A549 (cell line): ENCODE data around the gene PLEKHG3. TPM values are rescaled to one million over a fixed set of nuclear protein-coding genes. Genes with fewer than 3 reads are reported as not detected.

Experiments
- ATAC-seq, 2 experiments: fragments of 200-7000 bp in 1 of 2; fragments of >200 bp in 1 of 2; cut with Nextera tagmentation in 1 of 2; cut with Tn5 transposase in 1 of 2; 3 replicates each; pipeline versions ENCODE4 v1.8.0 to v1.9.1; 2018 to 2020; ENCODE audit warnings: mild to moderate bottlenecking in 1 of 2, moderate library complexity in 1 of 2
- CTCF ChIA-PET: fragments of 300-600 bp; sonication (Branson Sonifier 250); formaldehyde crosslinking; extraction: SDS; loops from one replicate; lab custom pipeline; 2021; ENCODE audit warnings: antibody characterized with exemption, inconsistent platforms; lab: Yijun Ruan, JAX
- POLR2A ChIA-PET: fragments of 350-600 bp; formaldehyde crosslinking; extraction: SDS; loops from one replicate; lab custom pipeline; 2021; ENCODE audit warnings: antibody characterized with exemption, inconsistent platforms; lab: Yijun Ruan, JAX
- DNase-seq, 2 experiments: peaks; one replicate each; pipeline versions ENCODE4 v3.0.0 to v3.0.0-alpha.2; 2011 to 2016; ENCODE audit warnings: low read depth in 1 of 2, low spot score in 1 of 2
- FAIRE-seq: peaks from 2 replicates; lab custom pipeline; 2011; peaks lifted over from hg19 to GRCh38; lab: Jason Lieb, UNC
- H3K27ac ChIP-seq, 2 experiments: fragments of >200 bp; sonication (Bioruptor Twin); formaldehyde crosslinking; 3 replicates each; pipeline ENCODE4 v1.5.1; 2016 to 2017
- H3K4me1 ChIP-seq: fragments of >200 bp; sonication (Bioruptor Twin); formaldehyde crosslinking; 3 replicates; pipeline ENCODE4 v1.6.1; 2016
- H3K4me2 ChIP-seq: fragments of >200 bp; sonication (Bioruptor Twin); formaldehyde crosslinking; 3 replicates; pipeline ENCODE4 v1.6.1; 2016
- H3K4me3 ChIP-seq: fragments of >200 bp; sonication (Bioruptor Twin); formaldehyde crosslinking; 3 replicates; pipeline ENCODE4 v1.5.1; 2016
- H3K9me3 ChIP-seq: fragments of >200 bp; sonication (Bioruptor Twin); formaldehyde crosslinking; 3 replicates; pipeline ENCODE4 v1.6.1; 2016
- BCL3 ChIP-seq: fragments of >200 bp; sonication (Bioruptor Twin); formaldehyde crosslinking; IDR thresholded peaks from 3 replicates; pipeline ENCODE4 v1.6.1; 2016
- BHLHE40 ChIP-seq: IDR thresholded peaks from 2 replicates; pipeline ENCODE4 v1.6.1; 2012; ENCODE audit warnings: low read depth, low read length, inconsistent platforms
- CBX8 ChIP-seq: fragments of 200-600 bp; sonication (generic); IDR thresholded peaks from 2 replicates; pipeline ENCODE4 v1.6.1; 2016
- CHD2 ChIP-seq: fragments of 150-350 bp; IDR thresholded peaks from 2 replicates; pipeline ENCODE4 v1.6.1; 2014; ENCODE audit warnings: low read length; ENCODE audit not compliant: partially characterized antibody
- CHD4 ChIP-seq: fragments of 200-600 bp; sonication (generic); IDR thresholded peaks from 2 replicates; pipeline ENCODE4 v1.6.1; 2016; ENCODE audit warnings: antibody characterized with exemption, mild to moderate bottlenecking, borderline replicate concordance
- E2F6 ChIP-seq: IDR thresholded peaks from 2 replicates; pipeline ENCODE4 v1.6.1; 2012; ENCODE audit warnings: low read depth, borderline replicate concordance
- EHF ChIP-seq: fragments of 250-450 bp; sonication (Bioruptor Pico); IDR thresholded peaks from 2 replicates; pipeline ENCODE4 v1.5.0; 2020; ENCODE audit warnings: mild to moderate bottlenecking
- EHMT2 ChIP-seq: fragments of 200-600 bp; sonication (generic); IDR thresholded peaks from 2 replicates; pipeline ENCODE4 v1.6.1; 2016; ENCODE audit warnings: antibody characterized with exemption, low read depth, mild to moderate bottlenecking, moderate library complexity
- ELK1 ChIP-seq: fragments of 150-350 bp; IDR thresholded peaks from 2 replicates; pipeline ENCODE4 v1.6.1; 2014; ENCODE audit warnings: low read depth, mild to moderate bottlenecking, low read length
- ESRRA ChIP-seq: fragments of 150-350 bp; IDR thresholded peaks from 2 replicates; pipeline ENCODE4 v1.6.1; 2014; ENCODE audit warnings: mild to moderate bottlenecking, low read length, borderline replicate concordance
- FOSB ChIP-seq: fragments of 250-450 bp; sonication (Bioruptor Pico); IDR thresholded peaks from 2 replicates; pipeline ENCODE4 v1.5.0; 2020; ENCODE audit warnings: mild to moderate bottlenecking, moderate library complexity
- FOXS1 ChIP-seq: fragments of 250-450 bp; sonication (Bioruptor Pico); IDR thresholded peaks from 2 replicates; pipeline ENCODE4 v1.5.0; 2020; ENCODE audit warnings: mild to moderate bottlenecking, moderate library complexity
- GATA3 ChIP-seq: IDR thresholded peaks from 2 replicates; pipeline ENCODE4 v1.6.1; 2012; ENCODE audit warnings: borderline replicate concordance
- HDAC2 ChIP-seq: fragments of 200-600 bp; sonication (generic); IDR thresholded peaks from 2 replicates; pipeline ENCODE4 v1.6.1; 2016
- HES2 ChIP-seq: fragments of >200 bp; sonication (Bioruptor Twin); formaldehyde crosslinking; IDR thresholded peaks from 2 replicates; pipeline ENCODE4 v1.6.1; 2016
- HMGXB4 ChIP-seq: fragments of 250-450 bp; sonication (Bioruptor Pico); IDR thresholded peaks from 2 replicates; pipeline ENCODE4 v1.5.0; 2021; ENCODE audit warnings: mild to moderate bottlenecking, moderate library complexity, borderline replicate concordance
- HOXB13 ChIP-seq: fragments of 250-450 bp; sonication (Bioruptor Pico); IDR thresholded peaks from 2 replicates; pipeline ENCODE4 v1.5.0; 2020; ENCODE audit warnings: low read depth, mild to moderate bottlenecking, moderate library complexity
- MAFK ChIP-seq: fragments of 450-650 bp; IDR thresholded peaks from 2 replicates; pipeline ENCODE4 v1.6.1; 2014; ENCODE audit not compliant: partially characterized antibody
- MAZ ChIP-seq: fragments of 150-350 bp; IDR thresholded peaks from 2 replicates; pipeline ENCODE4 v1.6.1; 2014; ENCODE audit warnings: antibody characterized with exemption, low read depth, low read length, borderline replicate concordance
- POLR2A ChIP-seq: IDR thresholded peaks from 2 replicates; pipeline ENCODE4 v1.6.1; 2012; ENCODE audit warnings: mild to moderate bottlenecking, low read length
- RARB ChIP-seq: fragments of 250-450 bp; sonication (Bioruptor Pico); IDR thresholded peaks from 2 replicates; pipeline ENCODE4 v1.8.0; 2021; ENCODE audit warnings: mild to moderate bottlenecking, moderate library complexity
- REST ChIP-seq: fragments of 200-600 bp; sonication (generic); IDR thresholded peaks from 2 replicates; pipeline ENCODE4 v1.6.1; 2016; ENCODE audit warnings: antibody characterized with exemption, mild to moderate bottlenecking, moderate library complexity
- RFX5 ChIP-seq: fragments of 450-650 bp; IDR thresholded peaks from 2 replicates; pipeline ENCODE4 v1.7.1; 2014; ENCODE audit warnings: antibody characterized with exemption, mild to moderate bottlenecking, moderate library complexity
- TP53 ChIP-seq: fragments of 250-450 bp; sonication (Bioruptor Pico); IDR thresholded peaks from 2 replicates; pipeline ENCODE4 v1.5.0; 2021; ENCODE audit warnings: mild to moderate bottlenecking, moderate library complexity
- USF2 ChIP-seq: fragments of 450-650 bp; IDR thresholded peaks from 2 replicates; pipeline ENCODE4 v1.6.1; 2014; ENCODE audit warnings: antibody characterized with exemption
- ZC3H11A ChIP-seq: fragments of 450-650 bp; IDR thresholded peaks from 2 replicates; pipeline ENCODE4 v1.6.1; 2014; ENCODE audit warnings: antibody characterized with exemption, mild to moderate bottlenecking
- ZFP36 ChIP-seq: fragments of 450-650 bp; IDR thresholded peaks from 2 replicates; pipeline ENCODE4 v1.6.1; 2014; ENCODE audit warnings: borderline replicate concordance; ENCODE audit not compliant: partially characterized antibody
- ZNF302 ChIP-seq: fragments of 250-450 bp; sonication (Bioruptor Pico); IDR thresholded peaks from 2 replicates; pipeline ENCODE4 v1.9.0; 2021; ENCODE audit warnings: inconsistent platforms, mild to moderate bottlenecking, moderate library complexity
- WGBS: methylation state at CpG from one replicate; pipeline ENCODE4 v1.1.6; 2017; ENCODE audit errors: missing lambda C conversion rate; 5-methylcytosine and 5-hydroxymethylcytosine counted together
- polyA plus RNA-seq, 4 experiments: library from polyadenylated mRNA; depleted of rRNA in 3 of 4; stranded (reverse); fragments of >200 nt; fragmentation: RNase III in 1 of 4; extraction: RNeasy Plus Mini Kit Qiagen cat#74134 plus additional on column Dnase treatment in 1 of 4; gene quantifications; 2 replicates in 3 of 4; 3 replicates in 1 of 4; pipeline ENCODE4 v1.2.3, GENCODE V29; 2011 to 2017

The PLEKHG3 gene
- polyA plus RNA-seq, 2 of the 4 experiments (the other 2 are of a cell fraction) = 21.9 to 30.5 TPM

GRCh38 chr14:64709126-64709525 is 4.9 kb downstream of the PLEKHG3 start:
- TF ChIP-seq HOXB13 (CRISPR knock-in tag) (no peak), EHF (no peak), USF2 (no peak), ZNF302 (CRISPR knock-in tag) (no peak), HES2 (no peak), ELK1 (no peak), POLR2A (no peak), MAZ (no peak), CHD2 (no peak), ZC3H11A (no peak), HDAC2 (no peak), E2F6 (no peak)
- TF ChIP-seq, all 56 proteins: peak for 0
- H3K9me3 ChIP-seq = peaks cover 21% of the 10 kb centered on the region
- CTCF ChIA-PET = interaction anchor here (0.7 to 5.1 kb wide), 5 partner anchors 16 to 183 kb away, joined by 3 to 29 read pairs (median 11); no protein-coding TSS in a partner anchor
- FAIRE-seq (no peak), DNase-seq (no peak), ATAC-seq (no peak)
- WGBS = 94% methylated on average over 5 of the region's 5 CpGs
- H3K4me3 ChIP-seq = no peak overlapping the region
- peak overlapping the region; percentile 90 to 95; a peak in 4 of 6 replicates for H3K27ac ChIP-seq
- peaks cover 43% of the 10 kb centered on the region for H3K4me1 ChIP-seq
- POLR2A ChIA-PET = interaction anchor here (0.6 to 1.9 kb wide), 2 partner anchors 11 to 53 kb away, joined by 3 to 5 read pairs; no protein-coding TSS in a partner anchor
- H3K4me2 ChIP-seq = peak overlapping the region; percentile 96

- Histone ChIP-seq H3K4me1 (peaks cover 49% of the 10 kb centered on the region), H3K4me3 (no peak overlapping the region), H3K4me2 (no peak overlapping the region), H3K27ac (no peak overlapping the region), H3K9me3 (peaks cover 25% of the 10 kb centered on the region)
- DNase-seq (no peak), FAIRE-seq (no peak), ATAC-seq (no peak)
- ChIA-PET CTCF (interaction anchor here (1.2 to 1.4 kb wide), 3 partner anchors 23 to 74 kb away, joined by 3 to 5 read pairs (median 3); no protein-coding TSS in a partner anchor), POLR2A (no interaction called here)
- 89% methylated on average over 5 of the region's 5 CpGs for WGBS
- TF ChIP-seq CHD4 = no peak
- TF ChIP-seq ZFP36 = no peak
- no peak for TF ChIP-seq HMGXB4
- no peak for TF ChIP-seq BHLHE40
- no peak for TF ChIP-seq FOSB (CRISPR knock-in tag)
- no peak for TF ChIP-seq ESRRA
- no peak for TF ChIP-seq GATA3
- no peak for TF ChIP-seq MAFK
- TF ChIP-seq E2F6 = no peak
- TF ChIP-seq TP53 = no peak
- no peak for TF ChIP-seq RARB (CRISPR knock-in tag)
- TF ChIP-seq CBX8 = no peak
- no peak for TF ChIP-seq FOXS1 (CRISPR knock-in tag)
- no peak for TF ChIP-seq REST
- TF ChIP-seq EHMT2 = no peak
- no peak for TF ChIP-seq BCL3
- TF ChIP-seq RFX5 = no peak
Measured at GRCh38 chr14:64711039-64711438, 6.8 kb downstream of the PLEKHG3 start.
